CD14-positive monocyte (primary cell): Measurements from ENCODE around the gene TSPYL1. TPM values are rescaled to one million over a fixed set of nuclear protein-coding genes. Genes with fewer than 3 reads are reported as not detected.
"Not testable (repeated sequence)": the region's sequence is repeated elsewhere in the genome, so short reads cannot be mapped to it uniquely, and the experiment has no call there.

ENCODE experiments used
- DNase-seq, 3 donors: peaks; one replicate each; pipeline ENCODE4 v3.0.0-alpha.2; 2011 to 2022
- H2AFZ ChIP-seq: 2 replicates; pipeline ENCODE4 v1.6.0; 2012; ENCODE audit warnings: mild to moderate bottlenecking, low read depth, low read length, inconsistent platforms; ENCODE audit not compliant: insufficient read depth, poor library complexity, severe bottlenecking
- H3K27ac ChIP-seq, 2 donors: 1 replicate in 1 of 2; 2 replicates in 1 of 2; pipeline ENCODE4 v1.5.1; 2012 to 2013; ENCODE audit warnings: low read length in 2 of 2, control low read depth in 1 of 2, inconsistent platforms in 1 of 2, low read depth in 1 of 2, mild to moderate bottlenecking in 1 of 2
- H3K27me3 ChIP-seq, 2 donors: one replicate each; pipeline versions ENCODE4 v1.6.0 to v1.6.1; 2011 to 2013; ENCODE audit warnings: low read length in 2 of 2; ENCODE audit not compliant: control insufficient read depth in 2 of 2, insufficient read depth in 2 of 2
- H3K36me3 ChIP-seq, 2 donors: replicated peaks in 1 of 2; 1 replicate in 1 of 2; 2 replicates in 1 of 2; pipeline versions ENCODE4 v1.5.1 to v1.6.1; 2012 to 2013; ENCODE audit warnings: low read length in 2 of 2, control low read depth in 1 of 2, inconsistent platforms in 1 of 2, mild to moderate bottlenecking in 1 of 2; ENCODE audit not compliant: insufficient read depth in 2 of 2, control insufficient read depth in 1 of 2
- H3K4me1 ChIP-seq, 2 donors: 1 replicate in 1 of 2; 2 replicates in 1 of 2; pipeline versions ENCODE4 v1.5.1 to v1.6.1; 2012 to 2013; ENCODE audit warnings: low read length in 2 of 2, control low read depth in 1 of 2, inconsistent platforms in 1 of 2, mild to moderate bottlenecking in 1 of 2, moderate library complexity in 1 of 2; ENCODE audit not compliant: insufficient read depth in 2 of 2, control insufficient read depth in 1 of 2
- H3K4me2 ChIP-seq: replicated peaks from 2 replicates; pipeline ENCODE3; 2012; ENCODE audit warnings: low read length, moderate library complexity, mild to moderate bottlenecking; ENCODE audit not compliant: poor library complexity, severe bottlenecking; ENCODE audit errors: extremely low read depth
- H3K4me3 ChIP-seq, 3 experiments: fragments of 200-600 bp in 1 of 3; sonication (generic) in 1 of 3; replicated peaks in 1 of 3; 1 replicate in 2 of 3; 2 replicates in 1 of 3; pipeline ENCODE4 v1.5.1; 2011 to 2013; ENCODE audit warnings: low read length in 3 of 3, mild to moderate bottlenecking in 3 of 3, control low read depth in 2 of 3, low read depth in 2 of 3, inconsistent platforms in 1 of 3, moderate library complexity in 1 of 3
- H3K79me2 ChIP-seq: 2 replicates; pipeline ENCODE4 v1.6.0; 2012; ENCODE audit warnings: mild to moderate bottlenecking, control low read depth, inconsistent platforms, low read length, moderate library complexity; ENCODE audit not compliant: insufficient read depth
- H3K9ac ChIP-seq: 2 replicates; pipeline ENCODE4 v1.6.0; 2017; ENCODE audit warnings: low read length, mild to moderate bottlenecking; ENCODE audit not compliant: insufficient read depth, poor library complexity, severe bottlenecking
- H3K9me3 ChIP-seq, 2 donors: replicated peaks in 1 of 2; 1 replicate in 1 of 2; 2 replicates in 1 of 2; pipeline versions ENCODE4 v1.5.1 to v1.6.1; 2012 to 2013; ENCODE audit warnings: low read length in 2 of 2, control low read depth in 1 of 2; ENCODE audit not compliant: control insufficient read depth in 1 of 2, insufficient read depth in 1 of 2
- H4K20me1 ChIP-seq: 2 replicates; pipeline ENCODE4 v1.6.0; 2012; ENCODE audit warnings: mild to moderate bottlenecking, low read length, control low read depth, moderate library complexity; ENCODE audit not compliant: insufficient read depth
- H3K27ac Mint-ChIP-seq, 7 donors: one replicate each; pipeline ENCODE4 v1.8.0; 2020; ENCODE audit warnings: mild to moderate bottlenecking in 7 of 7, mixed read lengths in 7 of 7, moderate library complexity in 6 of 7, inconsistent platforms in 2 of 7
- H3K27me3 Mint-ChIP-seq, 3 donors: one replicate each; pipeline ENCODE4 v1.8.0; 2021 to 2022; ENCODE audit warnings: low read depth in 3 of 3, mild to moderate bottlenecking in 3 of 3, mixed read lengths in 3 of 3, moderate library complexity in 3 of 3, inconsistent platforms in 1 of 3
- H3K36me3 Mint-ChIP-seq, 2 donors: one replicate each; pipeline ENCODE4 v1.8.0; 2020; ENCODE audit warnings: mixed read lengths in 2 of 2, inconsistent platforms in 1 of 2, mild to moderate bottlenecking in 1 of 2
- H3K4me1 Mint-ChIP-seq: one replicate; pipeline ENCODE4 v1.8.0; 2020; ENCODE audit warnings: mild to moderate bottlenecking, mixed read lengths
- H3K4me3 Mint-ChIP-seq, 2 donors: one replicate each; pipeline ENCODE4 v1.8.0; 2020; ENCODE audit warnings: mild to moderate bottlenecking in 2 of 2, mixed read lengths in 2 of 2, moderate library complexity in 1 of 2
- H3K9me3 Mint-ChIP-seq, 7 donors: one replicate each; pipeline ENCODE4 v1.8.0; 2020 to 2022; ENCODE audit warnings: mixed read lengths in 7 of 7, mild to moderate bottlenecking in 6 of 7, moderate library complexity in 6 of 7, inconsistent platforms in 2 of 7
- CTCF ChIP-seq: fragments of 200-600 bp; IDR thresholded peaks from one replicate; pipeline ENCODE4 v1.8.0; 2022; ENCODE audit warnings: antibody characterized with exemption, mild to moderate bottlenecking
- WGBS: methylation state at CpG from one replicate; pipeline ENCODE4 v1.1.5; 2013; ENCODE audit warnings: missing lambda C conversion rate; ENCODE audit not compliant: insufficient coverage; 5-methylcytosine and 5-hydroxymethylcytosine counted together
- intact Hi-C, 2 donors: fragments of 100-400 bp; cut with micrococcal nuclease; formaldehyde crosslinking; loops; one replicate each; pipeline versions ENCODE4 v1.15.0 to v1.15.1; 2023
- polyA plus RNA-seq, 3 donors: library from polyadenylated mRNA; depleted of rRNA in 1 of 3; unstranded in 2 of 3; stranded (reverse) in 1 of 3; fragments of 300-500 nt in 2 of 3; fragments of >200 nt in 1 of 3; fragmentation: Illumina TruSeq in 2 of 3; gene quantifications; 1 replicate in 2 of 3; 2 replicates in 1 of 3; pipeline ENCODE4 v1.2.3, GENCODE V29; 2012 to 2021

TSPYL1 gene
- polyA plus RNA-seq, 3 donors: 19.6 to 21.0 (median 20.0) TPM

GRCh38 chr6:116323863-116324262, 44.1 kb upstream of the TSPYL1 start:
- H2AFZ ChIP-seq: no peak overlapping the region
- no peaks in the 10 kb centered on the region for H3K79me2 ChIP-seq
- no peaks in the 10 kb centered on the region for H3K9me3 ChIP-seq
- intact Hi-C loops: no loop called here
- no peaks in the 10 kb centered on the region for H3K27me3 ChIP-seq
- no peaks in the 10 kb centered on the region for H3K4me1 ChIP-seq
- H3K4me3 Mint-ChIP-seq: no peak overlapping the region
- H3K36me3 ChIP-seq: no peaks in the 10 kb centered on the region
- no peaks in the 10 kb centered on the region for H3K27me3 Mint-ChIP-seq
- WGBS: no CpG with 5 or more reads among the region's 1 CpG
- H3K36me3 Mint-ChIP-seq: no peaks in the 10 kb centered on the region
- no peak overlapping the region for H3K4me3 ChIP-seq
- H3K27ac Mint-ChIP-seq: no peak overlapping the region
- peaks cover 2% of the 10 kb centered on the region for H3K4me1 Mint-ChIP-seq
- no peaks in the 10 kb centered on the region for H4K20me1 ChIP-seq
- no peak overlapping the region for H3K4me2 ChIP-seq
- no peak overlapping the region for H3K9ac ChIP-seq
- H3K9me3 Mint-ChIP-seq: no peaks in the 10 kb centered on the region
- TF ChIP-seq CTCF: no peak
- H3K27ac ChIP-seq: no peak overlapping the region
- DNase-seq: no peak

GRCh38 chr6:116321933-116322332, 42.2 kb upstream of the TSPYL1 start:
- H3K4me3 ChIP-seq, H3K27ac ChIP-seq, intact Hi-C loops, H2AFZ ChIP-seq, H3K27me3 Mint-ChIP-seq, H3K79me2 ChIP-seq, H3K9me3 Mint-ChIP-seq, H3K4me1 Mint-ChIP-seq, H3K36me3 ChIP-seq, H3K4me1 ChIP-seq, H3K27me3 ChIP-seq, H3K4me2 ChIP-seq, H4K20me1 ChIP-seq, H3K9me3 ChIP-seq, H3K9ac ChIP-seq, H3K36me3 Mint-ChIP-seq, DNase-seq: not testable (repeated sequence)
- 100% methylated on average over 2 of the region's 13 CpGs for WGBS
- H3K4me3 Mint-ChIP-seq: peak overlapping the region in 1 of 2 donors; percentile 21
- H3K27ac Mint-ChIP-seq: peak overlapping the region in 1 of 7 donors; percentile 25
